ENCODE results near the gene PRR20G. TPM values are rescaled to one million over a fixed set of nuclear protein-coding genes. Genes with fewer than 3 reads are reported as not detected.

PRR20G gene
- total RNA-seq, 1 experiment from 2014 or later, result not detected

- TF ChIP-seq EZH2 (IDR thresholded peaks at IDR 0.05; ENCODE audit: low read depth) (no peak), CTCF (conservative IDR thresholded peaks at IDR 0.05) (no peak)
- Histone ChIP-seq H3K4me1 (replicated peaks; ENCODE audit: insufficient read depth) (no peaks in the 10 kb centered on the region), H3F3A (ENCODE audit: insufficient read depth, low read depth) (no peaks in the 10 kb centered on the region), H3K79me2 (ENCODE audit: low read depth) (no peaks in the 10 kb centered on the region), H3K4me2 (no peak overlapping the region), H3K36me3 (ENCODE audit: low read depth) (no peaks in the 10 kb centered on the region), H3K9me3 (ENCODE audit: insufficient read depth, low read depth) (no peaks in the 10 kb centered on the region), H4K20me1 (ENCODE audit: insufficient read depth) (no peaks in the 10 kb centered on the region), H3K4me3 (no peak overlapping the region), H2AFZ (no peak overlapping the region), H3K27ac (no peak overlapping the region), H3K27me3 (ENCODE audit: insufficient read depth, low read depth) (no peaks in the 10 kb centered on the region), H3K9me2 (ENCODE audit: insufficient read depth) (no peaks in the 10 kb centered on the region)
- POLR2A ChIA-PET (ENCODE audit: unreplicated experiment), result no interaction called here
- intact Hi-C loops (cut with micrococcal nuclease; ENCODE audit: unreplicated experiment), result no loop called here
- CTCF ChIA-PET, result no interaction called here
- peak in 1 of 2 experiments; percentile 44 for DNase-seq
- no TSS peak for BruUV-seq (replicated peaks)
Measured at GRCh38 chr3:127234778-127235177, 53.1 kb downstream of the PRR20G start.

Other genes with a start within 250 kb of the PRR20G start
- gene PRR23E, start 94.9 kb downstream of the PRR20G start, total RNA-seq (2021), result not detected in 2 replicates

Data from PC-9 (cell line).